ENCODE measurements around the gene TMED4.
"Not testable (repeated sequence)": the region's sequence is repeated elsewhere in the genome, so short reads cannot be mapped to it uniquely, and the experiment has no call there.

Gene TMED4

DNA sequence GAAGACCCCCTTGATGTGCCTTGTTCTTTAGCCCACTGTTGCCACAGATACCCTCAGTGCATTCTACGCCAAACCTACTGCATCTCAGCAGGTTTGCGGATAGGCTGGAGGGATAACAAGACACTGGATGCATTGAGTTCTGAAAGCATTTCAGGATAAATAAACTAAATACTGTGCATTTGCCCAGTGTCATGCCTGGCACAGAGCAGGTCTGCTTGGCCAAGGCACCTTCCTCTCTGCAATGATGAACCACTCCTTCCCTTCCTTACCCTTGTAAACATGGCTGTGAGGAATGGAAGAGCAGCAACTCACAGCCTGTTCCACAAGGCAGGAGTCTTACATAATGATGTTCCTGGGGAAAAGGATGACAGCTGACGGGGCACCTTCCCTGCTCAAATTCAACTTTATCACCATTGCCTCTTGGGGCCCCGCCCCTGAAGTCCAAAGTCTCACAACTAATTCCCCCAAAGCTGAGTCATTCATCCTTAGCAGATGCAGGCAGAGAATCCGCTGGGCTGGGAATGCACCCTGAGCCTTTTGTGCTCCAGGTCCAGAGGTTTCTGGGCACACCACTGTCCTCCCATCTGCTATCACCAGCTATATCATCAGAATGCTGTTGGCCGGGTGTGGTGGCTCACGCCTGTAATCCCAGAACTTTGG is 19.9 kb downstream of the TMED4 start:
- no peak for TF ChIP-seq EZH2 (IDR thresholded peaks at IDR 0.05)
- peak; percentile 45; the same call in 1 of the 2 replicates for TF ChIP-seq POLR2AphosphoS5 (IDR thresholded peaks at IDR 0.05; ENCODE audit: borderline replicate concordance, low read depth, low read length)
- Histone ChIP-seq H3K27ac (no peak overlapping the region), H3K9ac (ENCODE audit: insufficient read length) (no peak overlapping the region), H3K9me3 (ENCODE audit: low read depth, low read length) (no peaks in the 10 kb centered on the region), H3K36me3 (ENCODE audit: insufficient read depth, low read length) (peaks cover 25% of the 10 kb centered on the region), H3K4me3 (no peak overlapping the region)
- no peak for DNase-seq (ENCODE audit: low read depth, low spot score)

DNA sequence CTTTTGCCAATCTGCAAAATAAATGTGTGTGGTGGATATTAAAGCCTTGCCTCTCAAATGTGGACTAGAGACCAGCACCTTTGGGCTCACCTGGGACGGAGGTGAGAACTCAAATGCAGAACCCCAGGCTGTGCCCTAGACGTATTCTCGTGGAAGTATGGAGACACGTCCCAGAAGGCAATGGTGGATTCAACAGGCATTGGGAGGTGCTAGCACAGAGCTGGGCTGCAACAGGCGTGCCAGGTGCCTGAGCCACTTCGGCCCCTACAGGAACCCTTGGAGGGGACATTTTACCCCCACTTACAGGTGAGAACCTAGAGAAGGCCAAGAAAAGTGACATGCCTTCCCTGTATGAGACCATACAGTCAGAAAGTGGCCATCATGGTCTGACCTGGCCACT is 20.6 kb downstream of the TMED4 start:
- Histone ChIP-seq H3K36me3 (ENCODE audit: insufficient read depth, low read length) (peaks cover 21% of the 10 kb centered on the region), H3K9ac (ENCODE audit: insufficient read length) (no peak overlapping the region), H3K27ac (no peak overlapping the region), H3K4me3 (no peak overlapping the region), H3K9me3 (ENCODE audit: low read depth, low read length) (no peaks in the 10 kb centered on the region)
- no peak for DNase-seq (ENCODE audit: low read depth, low spot score)
- no peak for TF ChIP-seq FOXP2 (optimal IDR thresholded peaks at IDR 0.05; ENCODE audit: control extremely low read depth, extremely low read length, insufficient read depth)
- TF ChIP-seq EZH2 (IDR thresholded peaks at IDR 0.05) = no peak
- no peak for TF ChIP-seq POLR2AphosphoS5 (IDR thresholded peaks at IDR 0.05; ENCODE audit: borderline replicate concordance, low read depth, low read length)

DNA sequence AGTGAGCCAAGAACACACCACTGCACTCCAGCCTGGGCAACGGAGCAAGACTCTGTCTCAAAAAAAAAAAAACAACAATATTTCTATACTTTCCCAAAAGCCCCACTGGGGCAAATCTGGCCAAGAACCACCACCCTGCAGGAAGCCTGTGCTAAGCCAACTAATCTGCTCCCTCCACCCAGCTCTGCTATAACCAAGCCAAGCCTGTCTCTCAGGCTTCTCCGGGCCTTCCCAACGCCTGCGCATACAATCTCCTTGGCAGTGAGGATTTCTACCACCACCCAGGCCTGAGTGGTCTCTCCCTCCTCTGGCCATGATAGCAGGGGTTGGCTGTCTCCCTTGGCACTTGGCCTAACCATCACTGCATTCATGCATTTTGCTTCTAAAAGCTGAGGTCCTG is 22.5 kb downstream of the TMED4 start:
- H3K36me3 ChIP-seq (ENCODE audit: insufficient read depth, low read length) = peaks cover 4% of the 10 kb centered on the region
- H3K9ac ChIP-seq (ENCODE audit: insufficient read length) = no peak overlapping the region
- no peak for TF ChIP-seq EZH2 (IDR thresholded peaks at IDR 0.05)
- no peak for TF ChIP-seq POLR2AphosphoS5 (IDR thresholded peaks at IDR 0.05; ENCODE audit: borderline replicate concordance, low read depth, low read length)
- TF ChIP-seq FOXP2 (optimal IDR thresholded peaks at IDR 0.05; ENCODE audit: control extremely low read depth, extremely low read length, insufficient read depth) = no peak
- H3K4me3 ChIP-seq = no peak overlapping the region
- H3K9me3 ChIP-seq (ENCODE audit: low read depth, low read length) = no peaks in the 10 kb centered on the region
- H3K27ac ChIP-seq = no peak overlapping the region
- no peak for DNase-seq (ENCODE audit: low read depth, low spot score)

DNA sequence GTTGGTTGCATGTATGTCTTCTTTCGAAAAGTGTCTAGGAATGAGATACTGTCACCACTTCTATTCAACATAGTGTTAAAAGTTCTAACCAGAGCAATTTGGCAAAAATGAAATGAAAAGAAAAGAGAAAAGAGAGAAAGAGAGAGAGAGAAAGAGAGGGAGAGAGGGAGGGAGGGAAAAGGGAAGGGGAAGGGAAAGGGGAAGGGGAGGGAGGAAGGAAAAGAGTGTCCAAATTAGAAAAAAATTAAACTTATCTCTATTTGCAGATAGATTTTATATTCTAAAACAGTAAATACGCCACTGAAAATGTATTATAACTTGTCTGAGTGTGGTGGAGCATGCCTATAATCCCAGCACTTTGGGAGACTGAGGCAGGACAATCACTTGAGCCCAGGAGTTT is 24.5 kb downstream of the TMED4 start:
- Histone ChIP-seq H3K9me3 (ENCODE audit: low read depth, low read length) (no peaks in the 10 kb centered on the region), H3K4me3 (no peak overlapping the region), H3K27ac (no peak overlapping the region), H3K9ac (ENCODE audit: insufficient read length) (no peak overlapping the region), H3K36me3 (ENCODE audit: insufficient read depth, low read length) (no peaks in the 10 kb centered on the region)
- TF ChIP-seq EZH2 (IDR thresholded peaks at IDR 0.05) (no peak), FOXP2 (optimal IDR thresholded peaks at IDR 0.05; ENCODE audit: control extremely low read depth, extremely low read length, insufficient read depth) (no peak), POLR2AphosphoS5 (IDR thresholded peaks at IDR 0.05; ENCODE audit: borderline replicate concordance, low read depth, low read length) (no peak)
- no peak for DNase-seq (ENCODE audit: low read depth, low spot score)

DNA sequence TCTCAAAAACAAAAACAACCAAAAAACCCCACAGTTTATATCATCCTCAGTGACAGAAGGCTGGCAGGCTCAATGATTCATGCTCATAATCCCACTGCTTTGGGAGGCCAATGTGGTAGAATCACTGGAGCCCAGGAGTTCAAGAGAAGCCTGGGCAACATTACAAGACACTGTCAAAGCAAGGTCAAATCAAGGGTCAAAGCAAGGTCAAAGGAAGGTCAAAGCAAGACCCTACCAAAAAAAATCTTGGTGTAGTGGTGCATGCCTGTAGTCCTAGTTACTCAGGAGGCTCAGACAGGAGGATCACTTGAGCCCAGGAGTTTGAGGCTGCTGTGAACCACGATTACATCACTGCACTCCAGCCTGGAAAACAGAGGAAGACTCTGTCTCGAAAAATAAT is 26.7 kb downstream of the TMED4 start:
- no peak overlapping the region for H3K4me3 ChIP-seq
- no peak overlapping the region for H3K27ac ChIP-seq
- H3K9ac ChIP-seq (ENCODE audit: insufficient read length) = no peak overlapping the region
- no peaks in the 10 kb centered on the region for H3K9me3 ChIP-seq (ENCODE audit: low read depth, low read length)
- no peak for DNase-seq (ENCODE audit: low read depth, low spot score)
- TF ChIP-seq EZH2 (IDR thresholded peaks at IDR 0.05) = no peak
- TF ChIP-seq FOXP2 (optimal IDR thresholded peaks at IDR 0.05; ENCODE audit: control extremely low read depth, extremely low read length, insufficient read depth) = no peak
- TF ChIP-seq POLR2AphosphoS5 (IDR thresholded peaks at IDR 0.05; ENCODE audit: borderline replicate concordance, low read depth, low read length) = no peak
- H3K36me3 ChIP-seq (ENCODE audit: insufficient read depth, low read length) = no peaks in the 10 kb centered on the region

DNA sequence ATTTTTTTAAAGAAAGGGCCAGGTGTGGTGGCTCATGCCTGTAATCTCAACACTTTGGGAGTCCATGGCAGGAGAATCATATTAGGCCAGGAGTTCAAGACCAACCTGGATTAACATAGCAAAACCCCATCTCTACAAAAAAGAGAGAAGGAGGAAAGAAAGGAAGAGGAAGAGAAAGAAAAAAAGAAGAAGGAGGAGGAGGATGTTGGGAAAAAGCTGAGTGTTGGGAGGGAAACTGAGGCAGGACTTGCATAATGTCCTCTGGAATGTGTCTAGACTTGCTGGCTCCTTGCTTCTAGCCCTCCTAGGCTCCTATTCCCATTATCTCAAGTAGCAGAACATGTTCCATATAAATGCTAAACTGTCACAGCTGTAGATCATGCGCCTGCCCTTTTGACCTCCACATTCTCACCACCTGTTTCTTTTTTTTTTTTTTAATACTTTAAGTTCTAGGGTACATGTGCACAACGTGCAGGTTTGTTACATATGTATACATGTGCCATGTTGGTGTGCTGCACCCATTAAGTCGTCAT is 29.5 kb downstream of the TMED4 start:
- H3K9me3 ChIP-seq (ENCODE audit: low read depth, low read length); H3K36me3 ChIP-seq (ENCODE audit: insufficient read depth, low read length); H3K4me3 ChIP-seq; H3K9ac ChIP-seq (ENCODE audit: insufficient read length); DNase-seq (ENCODE audit: low read depth, low spot score); H3K27ac ChIP-seq: not testable (repeated sequence)

DNA sequence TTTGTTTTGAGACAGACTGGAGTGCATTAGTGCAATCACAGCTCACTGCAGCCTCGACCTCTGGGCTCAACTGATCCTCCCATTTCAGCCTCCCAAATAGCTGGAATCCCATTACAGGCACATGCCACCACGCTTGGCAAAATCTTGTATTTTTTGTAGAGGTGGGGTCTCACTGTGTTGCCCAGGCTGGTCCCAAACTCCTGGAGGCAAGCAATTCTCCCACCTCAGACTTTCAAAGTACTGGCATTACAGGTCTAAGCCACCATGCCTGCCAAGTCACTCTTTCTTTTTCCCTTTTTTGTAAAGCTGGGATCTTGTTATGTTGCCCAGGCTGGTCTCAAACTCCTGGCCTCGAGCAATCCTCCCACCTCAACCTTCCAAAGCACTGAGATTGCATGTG is 32.6 kb downstream of the TMED4 start:
- no peaks in the 10 kb centered on the region for H3K9me3 ChIP-seq (ENCODE audit: low read depth, low read length)
- no peak overlapping the region for H3K9ac ChIP-seq (ENCODE audit: insufficient read length)
- TF ChIP-seq EZH2 (IDR thresholded peaks at IDR 0.05) (no peak), FOXP2 (optimal IDR thresholded peaks at IDR 0.05; ENCODE audit: control extremely low read depth, extremely low read length, insufficient read depth) (no peak), POLR2AphosphoS5 (IDR thresholded peaks at IDR 0.05; ENCODE audit: borderline replicate concordance, low read depth, low read length) (no peak)
- no peak overlapping the region for H3K4me3 ChIP-seq
- no peak for DNase-seq (ENCODE audit: low read depth, low spot score)
- no peak overlapping the region for H3K27ac ChIP-seq
- no peaks in the 10 kb centered on the region for H3K36me3 ChIP-seq (ENCODE audit: insufficient read depth, low read length)

DNA sequence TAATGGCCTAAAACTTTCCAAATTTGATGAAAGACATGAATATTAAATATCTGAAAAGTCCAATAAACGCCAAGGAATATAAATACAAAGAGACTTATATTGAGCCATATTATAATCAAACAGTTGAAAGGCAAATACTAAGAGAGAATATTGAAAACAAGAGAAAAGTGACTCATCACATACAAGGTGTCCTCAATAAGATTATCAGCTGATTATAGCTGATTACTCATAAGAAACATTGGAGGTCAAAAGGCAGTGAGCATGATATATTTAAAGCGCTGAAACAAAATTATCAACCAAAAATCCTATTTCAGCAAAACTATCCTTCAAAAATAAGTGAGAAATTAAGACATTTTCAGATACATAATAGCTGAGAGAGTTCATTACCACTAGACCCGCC is 33.1 kb downstream of the TMED4 start:
- no peak for TF ChIP-seq EZH2 (IDR thresholded peaks at IDR 0.05)
- TF ChIP-seq FOXP2 (optimal IDR thresholded peaks at IDR 0.05; ENCODE audit: control extremely low read depth, extremely low read length, insufficient read depth) = no peak
- no peak for TF ChIP-seq POLR2AphosphoS5 (IDR thresholded peaks at IDR 0.05; ENCODE audit: borderline replicate concordance, low read depth, low read length)
- H3K27ac ChIP-seq = no peak overlapping the region
- no peaks in the 10 kb centered on the region for H3K36me3 ChIP-seq (ENCODE audit: insufficient read depth, low read length)

More for the DNA sequence above, 33.1 kb downstream of the TMED4 start:
- no peaks in the 10 kb centered on the region for H3K9me3 ChIP-seq (ENCODE audit: low read depth, low read length)
- H3K4me3 ChIP-seq = no peak overlapping the region
- H3K9ac ChIP-seq (ENCODE audit: insufficient read length) = no peak overlapping the region
- no peak for DNase-seq (ENCODE audit: low read depth, low spot score)
